Stomach (tissue), 4 donors: ENCODE data around the gene FGA.

Source experiments
- POLR2A ChIP-seq, 4 donors: fragments of 450-650 bp; IDR thresholded peaks; one replicate each; pipeline ENCODE4 v1.6.1; 2016; ENCODE audit warnings: antibody characterized with exemption in 4 of 4, control low read depth in 2 of 4, mild to moderate bottlenecking in 1 of 4, moderate library complexity in 1 of 4
- TF ChIP-seq, protein P1 (sequence below), 7 experiments: fragments of 450-650 bp in 4 of 7; fragments of 200-600 bp in 3 of 7; sonication (generic) in 3 of 7; IDR thresholded peaks; one replicate each; pipeline ENCODE4 v1.5.1; 2016 to 2019; ENCODE audit warnings: antibody characterized with exemption in 7 of 7, control low read depth in 2 of 7, mild to moderate bottlenecking in 1 of 7

DNA sequence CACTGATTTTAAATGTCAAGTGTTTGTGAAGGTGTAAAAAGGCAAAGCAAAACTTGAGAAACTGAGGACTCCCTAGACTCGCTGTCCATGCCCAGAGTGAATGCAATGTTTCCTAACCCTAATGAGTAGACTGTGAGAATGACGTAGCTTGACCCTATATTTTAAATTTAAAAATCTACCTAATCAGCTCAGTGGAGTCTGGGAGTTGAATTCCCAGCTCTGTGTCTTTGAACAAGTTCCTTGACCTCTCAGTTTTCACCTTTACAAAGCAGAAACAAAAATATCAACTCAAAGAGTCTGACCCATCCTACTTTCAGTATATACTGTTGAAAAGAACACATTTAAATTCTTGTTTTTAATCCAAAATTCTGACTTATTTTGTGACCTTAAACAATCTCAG is 2.3 kb downstream of the FGA start:
- TF ChIP-seq, protein P1, sequence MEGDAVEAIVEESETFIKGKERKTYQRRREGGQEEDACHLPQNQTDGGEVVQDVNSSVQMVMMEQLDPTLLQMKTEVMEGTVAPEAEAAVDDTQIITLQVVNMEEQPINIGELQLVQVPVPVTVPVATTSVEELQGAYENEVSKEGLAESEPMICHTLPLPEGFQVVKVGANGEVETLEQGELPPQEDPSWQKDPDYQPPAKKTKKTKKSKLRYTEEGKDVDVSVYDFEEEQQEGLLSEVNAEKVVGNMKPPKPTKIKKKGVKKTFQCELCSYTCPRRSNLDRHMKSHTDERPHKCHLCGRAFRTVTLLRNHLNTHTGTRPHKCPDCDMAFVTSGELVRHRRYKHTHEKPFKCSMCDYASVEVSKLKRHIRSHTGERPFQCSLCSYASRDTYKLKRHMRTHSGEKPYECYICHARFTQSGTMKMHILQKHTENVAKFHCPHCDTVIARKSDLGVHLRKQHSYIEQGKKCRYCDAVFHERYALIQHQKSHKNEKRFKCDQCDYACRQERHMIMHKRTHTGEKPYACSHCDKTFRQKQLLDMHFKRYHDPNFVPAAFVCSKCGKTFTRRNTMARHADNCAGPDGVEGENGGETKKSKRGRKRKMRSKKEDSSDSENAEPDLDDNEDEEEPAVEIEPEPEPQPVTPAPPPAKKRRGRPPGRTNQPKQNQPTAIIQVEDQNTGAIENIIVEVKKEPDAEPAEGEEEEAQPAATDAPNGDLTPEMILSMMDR (IDR thresholded peaks at IDR 0.05) = no peak
- no peak for TF ChIP-seq POLR2A (IDR thresholded peaks at IDR 0.05)
